Sciatic nerve (tissue), 2 donors: Measurements from ENCODE around the gene SMYD5. TPM values are rescaled to one million over a fixed set of nuclear protein-coding genes. Genes with fewer than 3 reads are reported as not detected.

Experiments
- ATAC-seq: fragments of 200-7000 bp; cut with Tn5 transposase; one replicate; pipeline ENCODE4 v1.9.1; 2020; ENCODE audit warnings: mild to moderate bottlenecking, moderate library complexity
- DNase-seq: peaks from one replicate; pipeline ENCODE4 v3.0.0-alpha.2; 2020; ENCODE audit warnings: low spot score
- intact Hi-C: fragments of 100-400 bp; cut with DNase I; formaldehyde crosslinking; loops from one replicate; pipeline ENCODE4 v1.14.2; 2022
- total RNA-seq: library from RNA; stranded (reverse); fragmentation: NEBNext Ultra II Directional; extraction: Animal tissue kit (Norgen Biotek cat#: 25700); gene quantifications from one replicate; pipeline ENCODE4 v1.2.1, GENCODE V29; 2021
- donor health status: DM: no; HTN: no; CAD: no.
- donor health status: DM: no; HTN: no; CAD: no.

The SMYD5 gene
- total RNA-seq, 1 donor from 2014 or later: 22.7 TPM

GRCh38 chr2:73202156-73203054 is 11.6 kb upstream of the SMYD5 start, which contains the start of gene NOTO:
NOTO (plus strand) TSS chr2:73202574; CDS start chr2:73202667, 93 bp downstream.
- ATAC-seq (peak; percentile 28), DNase-seq (no peak)
- intact Hi-C loops: no loop called here

GRCh38 chr2:73203055-73203681 is 10.9 kb upstream of the SMYD5 start:
- intact Hi-C loops: no loop called here

DNA sequence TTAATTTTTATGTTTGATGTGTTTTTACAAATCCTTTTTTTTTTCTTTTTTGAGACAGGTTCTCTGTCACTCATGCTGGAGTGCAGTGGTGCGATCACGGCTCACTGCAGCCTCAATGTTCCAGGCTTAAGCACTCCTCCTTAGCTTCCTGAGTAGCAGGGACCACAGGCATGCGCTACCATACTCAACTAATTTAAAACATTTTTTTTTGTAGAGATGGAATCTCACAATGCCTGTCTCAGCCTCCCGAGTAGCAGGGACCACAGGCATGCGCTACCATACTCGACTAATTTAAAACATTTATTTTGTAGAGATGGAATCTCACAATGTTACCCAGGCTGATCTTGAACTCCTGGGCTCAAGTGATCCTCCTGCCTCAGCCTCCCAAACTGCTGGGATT is 8.4 kb upstream of the SMYD5 start:
- DNase-seq (no peak), ATAC-seq (no peak)
- intact Hi-C loops: no loop called here

More at GRCh38 chr2:73203055-73203681, 10.9 kb upstream of the SMYD5 start:
- ATAC-seq: no peak
- no peak for DNase-seq

GRCh38 chr2:73208258-73208657 is 5.8 kb upstream of the SMYD5 start:
- DNase-seq: no peak
- intact Hi-C loops: no loop called here
- ATAC-seq: no peak

- DNase-seq (no peak), ATAC-seq (no peak)
- intact Hi-C loops: no loop called here
These were observed 4.0 kb upstream of the SMYD5 start for GRCh38 chr2:73210019-73210418.

GRCh38 chr2:73210696-73211095 is 3.3 kb upstream of the SMYD5 start:
- DNase-seq (no peak), ATAC-seq (no peak)
- intact Hi-C loops: no loop called here

DNA sequence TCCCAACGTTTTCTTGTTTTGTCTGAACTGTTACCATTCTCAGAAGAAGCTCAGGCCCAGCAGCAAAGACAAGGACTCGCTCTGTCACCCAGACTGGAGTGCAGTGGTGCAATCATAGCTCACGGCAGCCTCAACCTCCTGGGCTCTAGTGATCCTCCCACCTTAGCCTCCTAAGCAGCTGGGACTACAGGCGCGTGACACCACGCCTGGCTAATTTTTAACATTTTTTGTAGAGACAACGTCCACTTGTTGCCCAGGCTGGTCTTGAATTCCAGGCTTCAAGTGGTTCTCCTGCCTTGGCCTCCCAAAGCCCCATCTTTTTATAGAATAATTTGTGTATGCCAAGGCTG is 2.0 kb upstream of the SMYD5 start:
- ATAC-seq (no peak), DNase-seq (no peak)
- intact Hi-C loops: no loop called here

DNA sequence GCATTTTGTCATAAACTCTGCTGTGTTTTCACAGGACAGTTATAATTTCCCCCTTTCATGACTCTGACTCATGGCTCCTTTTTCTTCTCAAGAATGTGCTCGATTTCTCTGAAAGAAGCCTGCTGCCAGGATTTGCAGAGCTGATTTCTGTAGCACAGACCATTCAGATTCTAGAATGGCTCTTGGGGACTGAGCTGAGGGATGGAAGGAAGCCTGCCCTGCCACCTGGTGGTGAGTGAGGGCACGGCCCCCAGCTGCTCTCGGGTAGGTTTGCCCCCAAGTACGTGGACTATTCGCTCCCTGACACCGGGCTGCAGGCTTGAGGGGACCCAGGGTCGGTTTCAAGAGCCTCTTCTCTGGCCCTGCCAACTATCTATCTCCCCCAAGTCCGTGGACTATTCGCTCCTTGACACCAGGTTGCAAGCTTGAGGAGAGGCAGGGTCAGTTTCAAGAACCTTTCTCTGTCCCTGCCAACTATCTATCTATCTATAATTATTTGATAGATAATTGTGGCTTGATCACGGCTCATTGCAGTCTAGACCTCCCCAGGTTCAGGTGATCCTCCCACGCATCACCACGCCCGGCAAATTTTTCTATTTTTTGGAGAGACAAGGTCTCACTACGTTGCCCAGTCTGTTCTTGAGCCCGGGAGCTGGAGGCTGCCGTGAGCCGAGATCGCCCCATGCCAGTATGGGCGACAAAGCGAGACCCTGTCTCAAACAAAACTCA is 1.4 kb upstream of the SMYD5 start:
- ATAC-seq (peak; percentile 77), DNase-seq (peak; percentile 78)
- intact Hi-C loops: no loop called here

DNA sequence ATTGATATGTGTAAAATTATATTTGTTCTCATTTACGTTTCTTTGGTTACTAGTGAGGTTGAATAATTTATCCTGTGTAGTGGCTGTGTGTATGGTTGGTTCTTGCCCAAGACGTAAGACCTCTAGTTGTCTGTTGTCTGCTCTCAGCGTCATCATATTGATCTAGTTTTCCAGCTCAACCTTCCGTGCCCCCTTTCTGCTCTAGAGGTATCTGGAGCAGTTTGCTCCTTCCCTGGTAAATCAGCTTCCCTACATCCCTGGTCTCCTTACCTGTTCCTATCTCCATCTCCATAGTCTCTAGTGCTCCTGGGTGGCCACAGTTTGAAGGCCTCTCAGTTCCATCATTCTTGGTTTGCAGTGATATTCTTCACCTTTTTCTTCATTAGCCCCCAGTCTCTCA is 1.2 kb downstream of the SMYD5 start:
- intact Hi-C loops: no loop called here
- ATAC-seq: no peak
- no peak for DNase-seq

GRCh38 chr2:73217160-73217559 is 3.1 kb downstream of the SMYD5 start:
- no peak for ATAC-seq
- DNase-seq: no peak
- intact Hi-C loops: no loop called here

DNA sequence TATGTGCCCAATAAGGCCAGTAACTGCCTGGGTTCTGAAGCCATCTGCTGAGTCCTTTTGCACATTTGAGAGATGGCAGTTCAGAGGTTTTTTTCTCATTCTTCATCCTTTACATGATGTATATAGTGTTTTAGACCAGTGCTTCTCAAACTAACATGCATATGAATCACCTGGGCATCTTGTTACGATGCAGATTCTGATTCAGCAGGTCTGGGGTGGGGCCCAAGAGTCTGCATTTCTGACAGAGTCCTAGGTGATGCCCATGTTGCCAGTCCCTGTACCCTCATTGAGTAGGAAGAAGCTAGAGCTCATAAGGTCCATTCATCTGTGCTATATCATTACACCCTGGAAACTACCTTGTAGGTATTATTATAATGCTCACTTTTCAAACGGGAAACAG is 3.8 kb downstream of the SMYD5 start:
- intact Hi-C loops: no loop called here
- DNase-seq (no peak), ATAC-seq (no peak)

GRCh38 chr2:73218298-73218697 is 4.3 kb downstream of the SMYD5 start:
- intact Hi-C loops: no loop called here
- ATAC-seq: no peak

DNA sequence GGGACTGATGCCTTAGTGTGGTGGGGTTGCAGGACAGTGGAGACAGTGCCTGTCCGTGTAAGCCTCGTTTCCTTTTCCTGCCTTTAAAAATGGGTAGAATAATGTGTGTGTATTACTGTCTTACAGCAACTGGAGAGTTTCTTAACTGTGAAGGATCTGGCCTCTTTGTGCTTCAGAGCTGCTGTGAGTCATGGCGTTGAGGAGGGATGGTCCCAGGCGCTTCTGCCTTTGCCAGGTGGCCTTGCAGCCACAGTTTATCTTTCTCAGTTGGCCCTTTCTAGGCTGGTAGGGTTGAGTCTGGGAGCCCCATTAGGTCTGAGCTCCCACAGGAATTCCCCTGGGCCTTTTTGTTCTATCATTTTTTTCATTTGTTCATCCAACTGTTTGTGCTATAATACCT is 9.8 kb downstream of the SMYD5 start:
- ATAC-seq (no peak), DNase-seq (no peak)
- intact Hi-C loops: no loop called here

More at GRCh38 chr2:73218298-73218697, 4.3 kb downstream of the SMYD5 start:
- no peak for DNase-seq

DNA sequence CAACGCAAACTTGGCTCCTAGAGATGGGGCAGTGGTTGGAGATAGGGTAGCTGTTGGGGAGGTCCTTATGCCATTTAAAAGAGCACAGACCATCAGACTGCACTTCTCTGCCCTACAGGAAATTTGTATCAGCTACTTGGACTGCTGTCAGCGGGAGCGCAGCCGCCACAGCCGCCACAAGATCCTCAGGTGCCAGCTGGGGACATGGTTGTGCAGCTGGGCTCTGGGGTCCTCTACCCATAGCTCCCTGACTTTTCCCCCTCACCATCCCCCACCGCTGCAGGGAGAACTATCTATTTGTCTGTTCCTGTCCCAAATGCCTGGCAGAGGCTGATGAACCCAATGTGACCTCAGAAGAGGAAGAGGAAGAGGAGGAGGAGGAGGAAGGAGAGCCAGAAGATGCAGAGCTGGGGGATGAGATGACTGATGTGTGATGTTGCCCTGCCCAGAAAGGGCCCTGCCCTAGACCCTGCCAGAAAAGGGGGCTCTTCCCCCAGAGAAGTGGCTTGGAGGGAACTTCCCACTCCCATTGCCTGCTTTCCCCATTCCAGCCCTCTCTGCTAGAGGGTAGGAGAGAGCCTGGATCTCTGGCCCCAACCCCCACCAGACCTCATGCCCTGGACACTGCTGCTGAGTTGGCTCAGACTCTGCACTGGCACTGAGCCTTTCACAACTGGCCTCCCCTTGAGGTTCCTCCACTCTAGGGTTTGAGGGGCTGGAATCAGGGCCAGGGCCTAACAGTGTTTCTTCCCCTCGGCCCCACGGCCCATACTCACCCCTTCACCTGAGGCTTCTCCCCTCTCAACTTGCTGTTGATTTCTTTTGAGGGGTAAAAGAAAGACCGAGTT is 11.7 kb downstream of the SMYD5 start:
- DNase-seq: no peak
- intact Hi-C loops: no loop called here
- peak; percentile 24 for ATAC-seq

- ATAC-seq (no peak), DNase-seq (no peak)
- intact Hi-C loops: no loop called here
These were observed 13.0 kb downstream of the SMYD5 start for GRCh38 chr2:73227086-73227485.

- ATAC-seq: no peak
- no peak for DNase-seq
- intact Hi-C loops: no loop called here
These were observed 14.6 kb downstream of the SMYD5 start for GRCh38 chr2:73228631-73229030.

DNA sequence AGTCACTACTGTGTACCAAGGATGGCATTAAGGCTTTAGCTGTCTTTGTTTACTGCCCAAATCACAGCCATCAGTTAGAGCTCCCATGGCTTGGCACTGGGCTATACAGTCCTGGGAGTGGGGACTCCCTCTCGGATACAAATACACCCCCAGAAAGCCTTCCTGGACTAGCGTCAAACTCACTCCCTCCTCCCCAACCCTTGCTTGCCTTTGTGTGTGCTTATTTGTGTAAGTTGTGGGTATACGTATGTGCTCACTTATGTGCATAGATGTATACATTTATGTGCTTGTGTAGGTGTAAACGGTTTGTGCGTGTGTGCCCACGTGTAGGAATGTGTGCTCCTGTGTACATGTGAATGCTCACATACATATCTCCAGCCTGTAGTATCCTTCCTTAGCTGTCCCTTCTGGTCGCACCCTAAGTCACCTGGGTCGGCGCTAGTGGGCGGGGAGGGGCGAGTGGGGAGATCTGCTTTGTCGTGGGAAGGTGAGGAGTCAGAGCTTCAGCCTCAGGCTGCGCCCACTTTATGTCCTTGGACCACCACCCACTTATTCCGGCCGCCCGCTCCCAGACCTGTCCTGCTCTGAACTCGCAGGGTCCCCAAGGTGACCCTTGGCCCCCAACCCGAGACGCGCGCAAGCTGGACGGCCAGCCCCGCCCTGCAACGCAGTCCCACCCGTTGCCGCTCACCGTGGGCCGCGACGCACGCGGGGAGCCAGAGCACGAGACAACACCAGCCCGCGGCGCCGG is 18.5 kb downstream of the SMYD5 start:
- intact Hi-C loops: no loop called here
- ATAC-seq (no peak), DNase-seq (no peak)

GRCh38 chr2:73233154-73233931 is 19.3 kb downstream of the SMYD5 start, which contains the start of gene PRADC1:
PRADC1 (minus strand) TSS chr2:73233239; CDS start chr2:73233160, 79 bp downstream.
- DNase-seq (peak; percentile 99), ATAC-seq (peak; percentile 98)
- intact Hi-C loops: no loop called here
